ENCODE measurements around the gene S1PR4.
A peak's percentile ranks its signal among the peaks of the same experiment; 100 is the strongest.

Gene S1PR4

DNA sequence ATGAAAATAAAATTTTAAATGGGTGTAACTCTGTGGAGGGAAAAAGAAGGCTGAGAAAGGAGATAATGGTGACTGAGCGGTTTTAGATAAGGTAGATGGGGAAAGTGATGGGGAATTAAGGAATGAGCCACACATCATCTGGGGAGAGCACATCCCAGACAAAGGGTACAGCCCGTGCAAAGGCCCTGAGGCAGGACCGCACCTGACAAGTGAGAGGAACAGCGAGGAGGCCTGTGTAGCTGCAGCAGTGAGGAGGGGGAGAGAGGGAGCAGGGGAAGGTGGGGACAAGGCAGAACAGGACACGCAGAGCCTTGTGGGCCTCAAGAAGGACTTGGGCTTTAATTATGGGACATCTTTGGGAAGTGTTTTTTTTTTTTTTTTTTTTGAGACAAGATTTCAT, 44.1 kb downstream of the S1PR4 start:
- Mint-ChIP-seq H3K27me3 (peaks cover 19% of the 10 kb centered on the region), H3K4me1 (peaks cover 7% of the 10 kb centered on the region), H3K9me3 (no peaks in the 10 kb centered on the region), H3K36me3 (no peaks in the 10 kb centered on the region), H3K27ac (no peak overlapping the region), H3K4me3 (peak overlapping the region; percentile 24)
- no peak for ATAC-seq (ENCODE audit: low read depth)
- DNase-seq (ENCODE audit: low spot score in 2 of 2), result no peak

DNA sequence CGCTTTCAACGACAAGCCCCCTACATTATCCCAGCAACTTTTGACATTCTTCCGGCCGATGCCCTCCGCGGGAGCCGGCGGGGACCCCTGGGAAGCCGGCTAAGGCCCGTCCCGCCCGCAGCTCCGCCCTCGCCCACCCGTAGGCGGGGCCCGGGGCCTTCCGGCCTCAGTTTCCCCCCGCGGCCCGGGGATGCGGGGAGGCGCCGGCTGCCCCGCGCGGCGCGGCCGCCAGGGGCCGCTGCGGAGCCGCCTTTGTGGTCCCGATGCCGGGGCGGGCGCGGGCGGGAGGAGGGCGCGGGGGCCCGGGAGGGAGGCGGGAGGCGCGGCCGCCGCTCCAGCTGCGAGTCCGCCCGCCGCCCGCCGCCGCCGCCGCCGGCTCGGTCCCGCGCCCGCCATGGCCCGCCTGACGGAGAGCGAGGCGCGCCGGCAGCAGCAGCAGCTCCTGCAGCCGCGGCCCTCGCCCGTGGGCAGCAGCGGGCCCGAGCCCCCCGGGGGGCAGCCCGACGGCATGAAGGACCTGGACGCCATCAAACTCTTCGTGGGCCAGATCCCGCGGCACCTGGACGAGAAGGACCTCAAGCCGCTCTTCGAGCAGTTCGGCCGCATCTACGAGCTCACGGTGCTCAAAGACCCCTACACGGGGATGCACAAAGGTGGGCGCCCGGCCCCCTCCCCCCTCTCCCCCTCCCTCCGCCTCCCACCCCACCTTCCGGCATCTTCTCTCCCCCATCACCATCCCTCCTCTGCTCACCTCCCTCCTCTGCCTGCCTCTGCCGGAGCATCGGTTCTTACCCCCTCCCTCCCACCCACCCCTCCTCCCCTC, 46.0 kb downstream of the S1PR4 start, which contains the start of gene CELF5:
CELF5 (plus strand) TSS at position 316 of the 823 bp plus-strand sequence; CDS start at position 395, 79 bp downstream.
- peak; percentile 67 for ATAC-seq (ENCODE audit: low read depth)
- Mint-ChIP-seq H3K9me3 (no peaks in the 10 kb centered on the region), H3K4me3 (peak within 1 kb of the TSS; percentile 76), H3K36me3 (no peaks in the 10 kb centered on the region), H3K4me1 (peaks cover 11% of the 10 kb centered on the region), H3K27me3 (peaks cover 25% of the 10 kb centered on the region), H3K27ac (no peak within 1 kb of the TSS)
- DNase-seq (ENCODE audit: low spot score in 2 of 2), result peak in 1 of 2 donors; percentile 56

DNA sequence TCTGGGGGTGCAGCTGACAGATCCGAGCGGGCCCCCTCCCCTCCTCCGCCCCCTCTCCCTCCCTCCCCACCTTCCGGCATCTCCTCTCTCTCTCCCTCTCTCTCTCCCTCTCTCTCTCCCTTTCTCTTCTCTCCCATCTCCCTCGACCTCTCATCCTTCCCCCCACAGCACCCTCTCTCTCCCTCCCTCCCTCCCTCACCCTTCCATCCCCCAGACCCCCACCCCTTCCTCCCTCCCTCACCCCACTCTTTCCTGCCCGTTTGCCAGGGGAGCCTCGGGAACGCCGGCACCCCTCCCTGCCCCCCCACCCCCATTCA, 46.6 kb downstream of the S1PR4 start:
- H3K4me3 Mint-ChIP-seq, result peak overlapping the region; percentile 76
- H3K9me3 Mint-ChIP-seq, result no peaks in the 10 kb centered on the region
- ATAC-seq (ENCODE audit: low read depth), result no peak
- H3K4me1 Mint-ChIP-seq, result peaks cover 11% of the 10 kb centered on the region
- H3K27ac Mint-ChIP-seq, result no peak overlapping the region
- no peak for DNase-seq (ENCODE audit: low spot score in 2 of 2)
- H3K36me3 Mint-ChIP-seq, result no peaks in the 10 kb centered on the region
- H3K27me3 Mint-ChIP-seq, result peaks cover 25% of the 10 kb centered on the region

DNA sequence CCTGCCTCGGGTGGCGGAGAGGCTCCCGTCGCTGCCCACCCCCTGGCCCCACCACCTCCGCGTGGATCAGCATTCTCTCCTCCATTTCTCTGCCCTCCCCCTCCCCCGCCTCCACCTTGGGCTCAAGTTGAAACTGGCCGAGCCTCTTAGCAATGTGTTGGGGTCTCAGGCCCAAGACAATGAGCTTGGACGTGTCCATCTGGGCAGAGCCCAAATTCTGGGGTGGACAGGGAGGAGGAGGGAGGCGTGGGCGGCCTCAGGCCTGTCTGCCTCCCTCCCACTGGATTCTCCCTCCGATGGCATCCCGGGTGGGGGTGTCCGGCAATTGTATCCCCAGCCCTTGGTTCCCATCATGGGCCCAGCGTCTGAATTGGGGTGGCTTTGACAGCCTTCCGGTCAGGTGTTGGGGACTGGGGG, 47.1 kb downstream of the S1PR4 start:
- ATAC-seq (ENCODE audit: low read depth), result no peak
- DNase-seq (ENCODE audit: low spot score in 2 of 2), result no peak
- Mint-ChIP-seq H3K4me1 (peaks cover 11% of the 10 kb centered on the region), H3K4me3 (no peak overlapping the region), H3K36me3 (no peaks in the 10 kb centered on the region), H3K9me3 (no peaks in the 10 kb centered on the region), H3K27ac (no peak overlapping the region), H3K27me3 (peaks cover 25% of the 10 kb centered on the region)

DNA sequence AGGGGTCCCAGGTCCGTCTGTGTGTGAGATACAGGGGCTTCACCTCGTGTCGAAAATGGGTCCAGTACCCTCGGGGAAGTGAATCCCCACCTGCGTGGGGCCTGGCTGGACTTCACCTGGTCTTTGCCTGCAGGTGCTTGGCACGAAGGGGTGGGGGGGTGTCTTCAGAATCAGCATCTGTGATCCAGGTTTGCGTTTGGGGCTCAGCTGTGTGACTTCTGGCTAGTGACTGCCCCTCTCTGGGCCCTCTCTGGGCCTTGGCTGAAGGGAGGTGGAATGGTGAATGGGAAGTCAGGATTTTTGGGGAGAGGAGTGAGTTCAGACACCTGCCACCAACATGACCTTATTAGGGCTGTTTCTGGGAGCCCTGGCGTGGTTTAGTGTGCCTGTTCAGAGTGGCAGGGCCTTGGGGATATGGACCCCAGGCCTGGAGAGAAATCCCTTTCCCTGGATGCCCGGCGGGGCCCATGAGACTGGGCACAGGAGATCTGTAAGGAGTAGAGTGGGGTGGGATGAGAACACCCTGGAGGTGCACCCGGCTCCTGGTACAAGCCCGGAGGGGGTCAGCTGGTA, 48.6 kb downstream of the S1PR4 start:
- Mint-ChIP-seq H3K9me3 (peaks cover 2% of the 10 kb centered on the region), H3K27ac (no peak overlapping the region), H3K36me3 (no peaks in the 10 kb centered on the region), H3K4me1 (peaks cover 11% of the 10 kb centered on the region), H3K27me3 (peaks cover 25% of the 10 kb centered on the region), H3K4me3 (no peak overlapping the region)
- no peak for ATAC-seq (ENCODE audit: low read depth)
- DNase-seq (ENCODE audit: low spot score in 2 of 2), result no peak

DNA sequence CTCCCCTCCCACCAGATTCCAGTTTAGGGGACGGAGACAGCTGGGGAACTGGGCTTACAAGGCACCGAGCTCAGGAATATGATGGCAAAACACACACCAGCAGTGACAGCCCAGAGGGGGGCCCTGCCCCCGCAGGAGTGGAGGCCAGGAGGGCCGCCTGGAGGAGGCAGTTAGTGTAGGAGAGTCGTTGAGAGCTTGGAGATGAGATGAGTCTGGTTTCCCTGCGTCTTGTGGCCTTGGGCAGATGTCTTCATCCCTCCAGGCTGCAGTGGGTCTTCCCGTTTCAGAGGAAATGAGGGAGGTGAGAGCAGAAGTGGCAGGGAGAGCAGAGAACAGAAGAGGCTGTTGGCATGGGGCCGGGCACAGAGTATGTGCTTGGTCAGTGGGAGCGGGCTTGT, 50.8 kb downstream of the S1PR4 start:
- H3K4me1 Mint-ChIP-seq, result peaks cover 8% of the 10 kb centered on the region
- H3K9me3 Mint-ChIP-seq, result peaks cover 2% of the 10 kb centered on the region
- H3K4me3 Mint-ChIP-seq, result no peak overlapping the region
- ATAC-seq (ENCODE audit: low read depth), result no peak
- H3K27me3 Mint-ChIP-seq, result peaks cover 30% of the 10 kb centered on the region
- no peak overlapping the region for H3K27ac Mint-ChIP-seq
- no peaks in the 10 kb centered on the region for H3K36me3 Mint-ChIP-seq
- DNase-seq (ENCODE audit: low spot score in 2 of 2), result no peak

All from memory B cell (primary cell).